SK-N-SH (cell line): ENCODE data around the gene STMND1. TPM values are rescaled to one million over a fixed set of nuclear protein-coding genes. Genes with fewer than 3 reads are reported as not detected.

Source experiments
- CTCF ChIA-PET: fragments of 300-600, 350-600 bp; formaldehyde crosslinking; extraction: SDS; loops from one replicate; lab custom pipeline; 2021; lab: Yijun Ruan, JAX
- POLR2A ChIA-PET: fragments of 350-600 bp; sonication (Branson Sonifier 250); formaldehyde crosslinking; extraction: SDS; loops from one replicate; lab custom pipeline; 2020; ENCODE audit warnings: antibody characterized with exemption, inconsistent platforms; lab: Yijun Ruan, JAX
- DNase-seq: peaks from one replicate; pipeline ENCODE4 v3.0.0; 2012
- H2AFZ ChIP-seq: fragments of 200-600 bp; sonication (generic); 2 replicates; pipeline ENCODE4 v1.8.1; 2016; ENCODE audit warnings: antibody characterized with exemption, mild to moderate bottlenecking, low read depth
- H3F3A ChIP-seq: fragments of 200-600 bp; sonication (generic); replicated peaks from 2 replicates; pipeline ENCODE3; 2016; ENCODE audit warnings: antibody characterized with exemption, mild to moderate bottlenecking; ENCODE audit not compliant: insufficient read depth
- H3K27ac ChIP-seq, 2 experiments: fragments of 200-500 bp in 1 of 2; fragments of 200-600 bp in 1 of 2; sonication (Bioruptor generic) in 1 of 2; sonication (generic), shearing (Covaris generic) in 1 of 2; 2 replicates each; pipeline versions ENCODE4 v1.5.1 to v1.6.1; 2014 to 2016; ENCODE audit warnings: low read depth in 2 of 2, inconsistent platforms in 1 of 2, low read length in 1 of 2, mild to moderate bottlenecking in 1 of 2, mixed read lengths in 1 of 2
- H3K27me3 ChIP-seq: fragments of 200-600 bp; sonication (generic), shearing (Covaris generic); 2 replicates; pipeline ENCODE4 v1.6.1; 2016; ENCODE audit warnings: mixed run types; ENCODE audit not compliant: insufficient read depth
- H3K36me3 ChIP-seq, 2 experiments: fragments of 200-500 bp in 1 of 2; fragments of 200-600 bp in 1 of 2; sonication (Bioruptor generic) in 1 of 2; sonication (generic) in 1 of 2; replicated peaks in 1 of 2; 2 replicates each; pipeline versions ENCODE3 to v1.5.1; 2014 to 2016; ENCODE audit warnings: low read length in 1 of 2, mild to moderate bottlenecking in 1 of 2; ENCODE audit not compliant: insufficient read depth in 2 of 2, control insufficient read depth in 1 of 2
- H3K4me1 ChIP-seq, 2 experiments: fragments of 200-500 bp in 1 of 2; fragments of 200-600 bp in 1 of 2; sonication (Bioruptor generic) in 1 of 2; sonication (generic), shearing (Covaris generic) in 1 of 2; 2 replicates each; pipeline versions ENCODE4 v1.5.1 to v1.6.1; 2014 to 2016; ENCODE audit warnings: low read depth in 1 of 2, low read length in 1 of 2, mixed run types in 1 of 2; ENCODE audit not compliant: insufficient read depth in 2 of 2, control insufficient read depth in 1 of 2
- H3K4me2 ChIP-seq: fragments of 200-600 bp; sonication (generic), shearing (Covaris generic); 2 replicates; pipeline ENCODE4 v1.6.1; 2017; ENCODE audit warnings: mixed run types
- H3K4me3 ChIP-seq, 2 experiments: fragments of 200-500 bp in 1 of 2; fragments of 200-600 bp in 1 of 2; sonication (Bioruptor generic) in 1 of 2; sonication (generic), shearing (Covaris generic) in 1 of 2; 2 replicates each; pipeline versions ENCODE4 v1.5.1 to v1.8.1; 2014 to 2016; ENCODE audit warnings: low read depth in 2 of 2, inconsistent platforms in 1 of 2, low read length in 1 of 2, mild to moderate bottlenecking in 1 of 2, mixed read lengths in 1 of 2, moderate library complexity in 1 of 2
- H3K79me2 ChIP-seq: fragments of 200-600 bp; sonication (generic); 2 replicates; pipeline ENCODE4 v1.8.1; 2017; ENCODE audit warnings: mild to moderate bottlenecking; ENCODE audit not compliant: insufficient read depth
- H3K9ac ChIP-seq: fragments of 200-600 bp; sonication (generic); 2 replicates; pipeline ENCODE4 v1.6.1; 2017; ENCODE audit warnings: mixed run types
- H3K9me2 ChIP-seq: fragments of 200-600 bp; sonication (generic); 2 replicates; pipeline ENCODE4 v1.6.1; 2017; ENCODE audit warnings: mixed run types
- H3K9me3 ChIP-seq: fragments of 200-600 bp; sonication (generic); 2 replicates; pipeline ENCODE4 v1.6.1; 2017; ENCODE audit warnings: mixed run types, mild to moderate bottlenecking, moderate library complexity
- H4K20me1 ChIP-seq: fragments of 200-600 bp; sonication (generic); 2 replicates; pipeline ENCODE4 v1.6.1; 2017; ENCODE audit warnings: mild to moderate bottlenecking, mixed run types; ENCODE audit not compliant: insufficient read depth
- ELF1 ChIP-seq: IDR thresholded peaks from 2 replicates; pipeline ENCODE4 v1.4.0; 2012
- EZH2phosphoT487 ChIP-seq: fragments of 200-600 bp; sonication (generic); IDR thresholded peaks from 2 replicates; pipeline ENCODE4 v1.6.1; 2017; ENCODE audit warnings: low read depth, mixed run types, mild to moderate bottlenecking, antibody characterized with exemption, moderate library complexity, borderline replicate concordance
- FOSL2 ChIP-seq: IDR thresholded peaks from 2 replicates; pipeline ENCODE4 v1.4.0; 2012; ENCODE audit warnings: low read depth, mild to moderate bottlenecking, moderate library complexity, borderline replicate concordance
- FOXJ3 ChIP-seq: sonication (generic); formaldehyde crosslinking; IDR thresholded peaks from 2 replicates; pipeline ENCODE4 v1.5.1; 2020; ENCODE audit warnings: mild to moderate bottlenecking, missing genetic modification reagents
- GATA2 ChIP-seq: sonication (generic); formaldehyde crosslinking; IDR thresholded peaks from 2 replicates; pipeline ENCODE4 v1.5.0; 2020; ENCODE audit warnings: mild to moderate bottlenecking, missing genetic modification reagents
- MEF2A ChIP-seq: IDR thresholded peaks from 2 replicates; pipeline ENCODE4 v1.4.0; 2012; ENCODE audit warnings: low read depth, borderline replicate concordance
- NFIC ChIP-seq: IDR thresholded peaks from 2 replicates; pipeline ENCODE4 v1.4.0; 2012; ENCODE audit warnings: borderline replicate concordance
- POLR2AphosphoS5 ChIP-seq: IDR thresholded peaks from 2 replicates; pipeline ENCODE4 v1.6.1; 2012; ENCODE audit warnings: low read depth, low read length
- RAD21 ChIP-seq: IDR thresholded peaks from 2 replicates; pipeline ENCODE4 v1.6.1; 2012; ENCODE audit warnings: mild to moderate bottlenecking, low read length
- RFX5 ChIP-seq: IDR thresholded peaks from 2 replicates; pipeline ENCODE4 v1.6.1; 2012; ENCODE audit warnings: mild to moderate bottlenecking, improper control_type of control experiment, low read length
- SIN3A ChIP-seq: IDR thresholded peaks from 2 replicates; pipeline ENCODE4 v1.6.1; 2012; ENCODE audit warnings: low read depth, mild to moderate bottlenecking, low read length, moderate library complexity, borderline replicate concordance
- TAF1 ChIP-seq: IDR thresholded peaks from 2 replicates; pipeline ENCODE4 v1.6.1; 2012; ENCODE audit warnings: low read depth, mild to moderate bottlenecking, low read length, moderate library complexity, borderline replicate concordance
- TCF12 ChIP-seq: IDR thresholded peaks from 2 replicates; pipeline ENCODE4 v1.4.0; 2012
- WGBS: methylation state at CpG from one replicate; pipeline ENCODE4 v1.1.6; 2017; ENCODE audit warnings: low lambda C conversion rate; 5-methylcytosine and 5-hydroxymethylcytosine counted together
- polyA plus RNA-seq, 3 experiments: library from polyadenylated mRNA; depleted of rRNA; stranded (reverse); fragments of >200 nt; gene quantifications; 2 replicates each; pipeline ENCODE4 v1.2.3, GENCODE V29; 2012
- TF ChIP-seq, protein P1 (sequence below): IDR thresholded peaks from 2 replicates; pipeline ENCODE4; 2012
- TF ChIP-seq, protein P2 (sequence below): IDR thresholded peaks from 2 replicates; pipeline ENCODE4 v1.4.0; 2012; ENCODE audit warnings: low read depth
- TF ChIP-seq, protein P3 (sequence below): IDR thresholded peaks from 2 replicates; pipeline ENCODE4 v1.4.0; 2012; ENCODE audit warnings: low read depth, borderline replicate concordance

STMND1 gene
- polyA plus RNA-seq, 1 of the 3 experiments (the other 2 are of a cell fraction): not detected

DNA sequence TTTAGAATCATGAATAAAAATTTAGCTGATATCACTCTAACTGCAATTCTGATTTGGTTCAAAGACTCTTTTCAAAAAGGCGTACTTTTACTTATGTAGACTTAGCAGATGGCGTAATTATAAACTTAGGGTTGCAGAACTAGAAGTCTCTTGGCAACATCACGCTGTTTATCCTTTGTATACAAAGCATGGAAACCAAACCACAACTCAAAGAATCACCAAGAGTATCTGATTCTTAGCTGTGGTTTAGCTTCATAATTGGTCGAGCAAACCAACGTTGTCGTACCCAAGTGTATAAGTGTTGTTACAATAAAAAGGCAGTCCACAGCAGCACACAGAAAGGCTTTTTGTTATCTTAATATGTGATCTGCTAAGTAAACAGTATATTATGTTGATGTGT lies 18.2 kb downstream of the STMND1 start:
- Histone ChIP-seq H3K36me3 (no peaks in the 10 kb centered on the region), H3F3A (no peaks in the 10 kb centered on the region), H3K4me2 (no peak overlapping the region), H3K9me3 (no peaks in the 10 kb centered on the region), H3K79me2 (no peaks in the 10 kb centered on the region), H3K9ac (no peak overlapping the region), H2AFZ (no peak overlapping the region), H3K27ac (no peak overlapping the region), H4K20me1 (no peaks in the 10 kb centered on the region)
- ChIA-PET CTCF (no interaction called here), POLR2A (no interaction called here)
- no peak for DNase-seq
- TF ChIP-seq, protein P1, sequence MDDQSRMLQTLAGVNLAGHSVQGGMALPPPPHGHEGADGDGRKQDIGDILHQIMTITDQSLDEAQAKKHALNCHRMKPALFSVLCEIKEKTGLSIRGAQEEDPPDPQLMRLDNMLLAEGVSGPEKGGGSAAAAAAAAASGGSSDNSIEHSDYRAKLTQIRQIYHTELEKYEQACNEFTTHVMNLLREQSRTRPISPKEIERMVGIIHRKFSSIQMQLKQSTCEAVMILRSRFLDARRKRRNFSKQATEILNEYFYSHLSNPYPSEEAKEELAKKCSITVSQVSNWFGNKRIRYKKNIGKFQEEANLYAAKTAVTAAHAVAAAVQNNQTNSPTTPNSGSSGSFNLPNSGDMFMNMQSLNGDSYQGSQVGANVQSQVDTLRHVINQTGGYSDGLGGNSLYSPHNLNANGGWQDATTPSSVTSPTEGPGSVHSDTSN: no peak
- TF ChIP-seq TAF1: no peak
- TF ChIP-seq, protein P2, sequence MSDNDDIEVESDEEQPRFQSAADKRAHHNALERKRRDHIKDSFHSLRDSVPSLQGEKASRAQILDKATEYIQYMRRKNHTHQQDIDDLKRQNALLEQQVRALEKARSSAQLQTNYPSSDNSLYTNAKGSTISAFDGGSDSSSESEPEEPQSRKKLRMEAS: no peak
- TF ChIP-seq, protein P3, sequence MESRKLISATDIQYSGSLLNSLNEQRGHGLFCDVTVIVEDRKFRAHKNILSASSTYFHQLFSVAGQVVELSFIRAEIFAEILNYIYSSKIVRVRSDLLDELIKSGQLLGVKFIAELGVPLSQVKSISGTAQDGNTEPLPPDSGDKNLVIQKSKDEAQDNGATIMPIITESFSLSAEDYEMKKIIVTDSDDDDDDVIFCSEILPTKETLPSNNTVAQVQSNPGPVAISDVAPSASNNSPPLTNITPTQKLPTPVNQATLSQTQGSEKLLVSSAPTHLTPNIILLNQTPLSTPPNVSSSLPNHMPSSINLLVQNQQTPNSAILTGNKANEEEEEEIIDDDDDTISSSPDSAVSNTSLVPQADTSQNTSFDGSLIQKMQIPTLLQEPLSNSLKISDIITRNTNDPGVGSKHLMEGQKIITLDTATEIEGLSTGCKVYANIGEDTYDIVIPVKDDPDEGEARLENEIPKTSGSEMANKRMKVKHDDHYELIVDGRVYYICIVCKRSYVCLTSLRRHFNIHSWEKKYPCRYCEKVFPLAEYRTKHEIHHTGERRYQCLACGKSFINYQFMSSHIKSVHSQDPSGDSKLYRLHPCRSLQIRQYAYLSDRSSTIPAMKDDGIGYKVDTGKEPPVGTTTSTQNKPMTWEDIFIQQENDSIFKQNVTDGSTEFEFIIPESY: no peak
- TF ChIP-seq ELF1: no peak
- no peak for TF ChIP-seq TCF12
- TF ChIP-seq MEF2A: no peak
- no peak for TF ChIP-seq NFIC
- no peak for TF ChIP-seq RFX5
- TF ChIP-seq, all 33 proteins: peak for 0
- peaks cover 0 to 12% of the 10 kb centered on the region in 2 experiments; a peak in 3 of 4 replicates for H3K4me1 ChIP-seq
- 94% methylated on average over 6 of the region's 6 CpGs for WGBS
- no peaks in the 10 kb centered on the region for H3K9me2 ChIP-seq
- no peak overlapping the region for H3K4me3 ChIP-seq
- no peaks in the 10 kb centered on the region; the same call in 1 of the 2 replicates for H3K27me3 ChIP-seq

DNA sequence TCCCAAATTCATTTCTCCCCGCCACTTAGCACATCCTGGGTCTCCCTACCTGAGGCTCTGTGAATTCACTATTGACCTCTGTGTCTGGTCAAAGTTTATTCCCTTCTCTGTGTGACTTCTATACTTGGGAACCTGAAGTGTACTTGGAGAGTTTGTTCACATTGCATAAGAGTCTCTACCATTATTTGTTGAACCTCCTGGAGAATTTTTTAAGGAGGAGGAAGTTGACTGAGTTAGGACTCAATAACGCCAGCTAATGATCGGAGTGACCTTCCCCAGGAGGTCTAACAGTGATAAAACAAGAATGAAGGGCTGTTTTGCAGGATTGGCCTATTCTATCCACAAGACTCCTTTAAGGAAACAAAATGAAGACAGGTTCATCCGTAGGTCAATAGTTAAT lies 23.6 kb downstream of the STMND1 start:
- no peak overlapping the region for H3K4me3 ChIP-seq
- CTCF ChIA-PET: no interaction called here
- no peak for TF ChIP-seq GATA2 (CRISPR knock-in tag)
- no peak for TF ChIP-seq NFIC
- TF ChIP-seq FOXJ3 (CRISPR knock-in tag): no peak
- TF ChIP-seq, protein P3: no peak
- TF ChIP-seq EZH2phosphoT487: no peak
- no peak for TF ChIP-seq SIN3A
- TF ChIP-seq RAD21: no peak
- no peak for TF ChIP-seq POLR2AphosphoS5
- TF ChIP-seq FOSL2: no peak

More for the DNA sequence above, 23.6 kb downstream of the STMND1 start:
- WGBS: 36% methylated on average over 4 of the region's 4 CpGs
- Histone ChIP-seq H3K27me3 (no peaks in the 10 kb centered on the region; the same call in 1 of the 2 replicates), H3F3A (no peaks in the 10 kb centered on the region), H4K20me1 (no peaks in the 10 kb centered on the region), H3K9me3 (no peaks in the 10 kb centered on the region), H3K27ac (no peak overlapping the region), H3K36me3 (no peaks in the 10 kb centered on the region), H3K4me1 (no peaks in the 10 kb centered on the region), H3K4me2 (no peak overlapping the region), H3K9me2 (no peaks in the 10 kb centered on the region), H3K79me2 (no peaks in the 10 kb centered on the region), H2AFZ (no peak overlapping the region), H3K9ac (no peak overlapping the region)
- POLR2A ChIA-PET: no interaction called here
- DNase-seq: no peak
